Thyroid gland (tissue), 4 donors: Measurements from ENCODE around the gene GOLPH3L. TPM values are rescaled to one million over a fixed set of nuclear protein-coding genes. Genes with fewer than 3 reads are reported as not detected.

ENCODE experiments used
- DNase-seq, 2 donors: peaks; one replicate each; pipeline ENCODE4 v3.0.0-alpha.2; 2019
- H3K27ac ChIP-seq, 3 donors: fragments of 200-600 bp; sonication (generic); 1 replicate in 2 of 3; 2 replicates in 1 of 3; pipeline ENCODE4 v1.5.1; 2016 to 2019; ENCODE audit warnings: mild to moderate bottlenecking in 1 of 3, moderate library complexity in 1 of 3
- H3K27me3 ChIP-seq: fragments of 200-600 bp; sonication (generic); one replicate; pipeline ENCODE4 v1.5.1; 2019
- H3K36me3 ChIP-seq, 2 donors: fragments of 200-600 bp; sonication (generic); one replicate each; pipeline ENCODE4 v1.5.1; 2016 to 2019
- H3K4me1 ChIP-seq, 2 donors: fragments of 200-600 bp; sonication (generic); one replicate each; pipeline ENCODE4 v1.5.1; 2017 to 2019
- H3K4me3 ChIP-seq, 3 donors: fragments of 200-600 bp; sonication (generic); replicated peaks in 1 of 3; 1 replicate in 2 of 3; 2 replicates in 1 of 3; pipeline ENCODE4 v1.5.1; 2016; ENCODE audit warnings: mild to moderate bottlenecking in 1 of 3
- H3K9me3 ChIP-seq: fragments of 200-600 bp; sonication (generic); one replicate; pipeline ENCODE4 v1.5.1; 2017
- CTCF ChIP-seq, 6 experiments: fragments of 200-600 bp in 3 of 6; fragments of 450-650 bp in 3 of 6; sonication (generic) in 3 of 6; IDR thresholded peaks; one replicate each; pipeline ENCODE4 v1.5.1; 2016 to 2019; ENCODE audit warnings: antibody characterized with exemption in 6 of 6, mild to moderate bottlenecking in 2 of 6, inconsistent platforms in 1 of 6, moderate library complexity in 1 of 6
- POLR2A ChIP-seq, 2 donors: fragments of 450-650 bp; IDR thresholded peaks; one replicate each; pipeline ENCODE4 v1.6.1; 2017; ENCODE audit warnings: antibody characterized with exemption in 2 of 2, mild to moderate bottlenecking in 2 of 2, moderate library complexity in 1 of 2
- WGBS, 2 donors: methylation state at CpG; one replicate each; pipeline ENCODE4 v1.1.5; 2017; 5-methylcytosine and 5-hydroxymethylcytosine counted together
- intact Hi-C: fragments of 100-400 bp; cut with DNase I; formaldehyde crosslinking; loops from one replicate; pipeline ENCODE4 v1.15.1; 2023
- total RNA-seq, 4 donors: library from RNA; depleted of rRNA; stranded (reverse); fragments of >200 nt; gene quantifications; one replicate each; pipeline ENCODE4 v1.2.3, GENCODE V29; 2016

The GOLPH3L gene
- total RNA-seq, 4 donors from 2014 or later, result 36.3 to 44.1 (median 39.2) TPM

GRCh38 chr1:150703427-150703826 is 6.5 kb upstream of the GOLPH3L start:
- Histone ChIP-seq H3K4me1 (no peaks in the 10 kb centered on the region), H3K4me3 (no peak overlapping the region), H3K27ac (no peak overlapping the region), H3K36me3 (no peaks in the 10 kb centered on the region), H3K27me3 (no peaks in the 10 kb centered on the region), H3K9me3 (no peaks in the 10 kb centered on the region)
- intact Hi-C loops, result no loop called here
- TF ChIP-seq POLR2A (IDR thresholded peaks at IDR 0.05) (no peak), CTCF (IDR thresholded peaks at IDR 0.05) (no peak)
- DNase-seq, result no peak

- Histone ChIP-seq H3K27ac (peak overlapping the region in 2 of 3 donors; percentile 44 to 65), H3K4me3 (peak overlapping the region in 2 of 3 donors; percentile 48 to 92), H3K27me3 (no peaks in the 10 kb centered on the region), H3K36me3 (peaks cover 0 to 14% of the 10 kb centered on the region in 2 donors), H3K9me3 (no peaks in the 10 kb centered on the region), H3K4me1 (peaks cover 0 to 3% of the 10 kb centered on the region in 2 donors)
- TF ChIP-seq CTCF (IDR thresholded peaks at IDR 0.05) (no peak), POLR2A (IDR thresholded peaks at IDR 0.05) (no peak)
- intact Hi-C loops, result no loop called here
- DNase-seq, result no peak
- WGBS, 2 donors, result 1 to 2% methylated on average over 6 of the region's 6 CpGs
Observed at GRCh38 chr1:150696590-150696989, 364 bp downstream of the GOLPH3L start.

GRCh38 chr1:150696162-150696561 is 792 bp downstream of the GOLPH3L start:
- no peak for DNase-seq
- no peaks in the 10 kb centered on the region for H3K9me3 ChIP-seq
- peak overlapping the region in 2 of 3 donors; percentile 33 to 48 for H3K4me3 ChIP-seq
- WGBS, 2 donors, result 26 to 34% methylated on average over 1 of the region's 1 CpG
- H3K27ac ChIP-seq, result peak overlapping the region in 1 of 3 donors; percentile 44
- intact Hi-C loops, result no loop called here
- H3K27me3 ChIP-seq, result no peaks in the 10 kb centered on the region
- H3K36me3 ChIP-seq, result peaks cover 0 to 14% of the 10 kb centered on the region in 2 donors
- H3K4me1 ChIP-seq, result peaks cover 0 to 3% of the 10 kb centered on the region in 2 donors
- TF ChIP-seq CTCF (IDR thresholded peaks at IDR 0.05), result no peak
- TF ChIP-seq POLR2A (IDR thresholded peaks at IDR 0.05), result no peak

- Histone ChIP-seq H3K36me3 (peaks cover 0 to 14% of the 10 kb centered on the region in 2 donors), H3K27me3 (no peaks in the 10 kb centered on the region), H3K27ac (no peak overlapping the region), H3K4me3 (no peak overlapping the region), H3K9me3 (no peaks in the 10 kb centered on the region), H3K4me1 (peaks cover 0 to 3% of the 10 kb centered on the region in 2 donors)
- WGBS, 2 donors, result 85 to 91% methylated on average over 4 of the region's 4 CpGs
- TF ChIP-seq CTCF (IDR thresholded peaks at IDR 0.05) (no peak), POLR2A (IDR thresholded peaks at IDR 0.05) (no peak)
- intact Hi-C loops, result no loop called here
- no peak for DNase-seq
Observed at GRCh38 chr1:150695561-150695960, 1.4 kb downstream of the GOLPH3L start.

GRCh38 chr1:150692720-150693119 is 4.2 kb downstream of the GOLPH3L start:
- no peaks in the 10 kb centered on the region for H3K9me3 ChIP-seq
- H3K27me3 ChIP-seq, result no peaks in the 10 kb centered on the region
- peaks cover 0 to 14% of the 10 kb centered on the region in 2 donors for H3K36me3 ChIP-seq
- H3K27ac ChIP-seq, result no peak overlapping the region
- H3K4me3 ChIP-seq, result no peak overlapping the region
- TF ChIP-seq POLR2A (IDR thresholded peaks at IDR 0.05) (no peak), CTCF (IDR thresholded peaks at IDR 0.05) (no peak)
- no peak for DNase-seq
- peaks cover 0 to 3% of the 10 kb centered on the region in 2 donors for H3K4me1 ChIP-seq
- intact Hi-C loops, result no loop called here
- 73 to 84% methylated on average over 3 of the region's 3 CpGs for WGBS, 2 donors
